Brain microvascular endothelial cell (primary cell): Measurements from ENCODE around the gene BMAL1.

Experiments used
- DNase-seq: peaks from one replicate; pipeline ENCODE4 v3.0.0-alpha.2; 2020
- H3K27ac ChIP-seq: fragments of 250-450 bp; sonication (Bioruptor Pico); 2 replicates; pipeline ENCODE4 v1.5.1; 2020; ENCODE audit warnings: mild to moderate bottlenecking, moderate library complexity
- H3K27me3 ChIP-seq: fragments of 250-450 bp; sonication (Bioruptor Pico); replicated peaks from 2 replicates; pipeline ENCODE4 v1.5.1; 2020; ENCODE audit warnings: mild to moderate bottlenecking
- H3K36me3 ChIP-seq: fragments of 250-450 bp; sonication (Bioruptor Pico); replicated peaks from 2 replicates; pipeline ENCODE4 v1.5.1; 2020; ENCODE audit warnings: mild to moderate bottlenecking
- H3K4me3 ChIP-seq: 2 replicates; pipeline ENCODE4 v1.5.1; 2011; ENCODE audit warnings: low read depth, mild to moderate bottlenecking, control low read depth, low read length, moderate library complexity
- CTCF ChIP-seq: IDR thresholded peaks from 2 replicates; pipeline ENCODE4 v1.5.1; 2011; ENCODE audit warnings: low read depth, mild to moderate bottlenecking, moderate library complexity, low read length, control low read depth, inconsistent platforms; ENCODE audit errors: missing control alignments
- in situ Hi-C: cut with HindIII; loops from 2 replicates; pipeline ENCODE4 v1.10.0; 2017; ENCODE audit warnings: low sequenced_read_pairs, low pct_ligation_motif_present

Gene BMAL1

DNA sequence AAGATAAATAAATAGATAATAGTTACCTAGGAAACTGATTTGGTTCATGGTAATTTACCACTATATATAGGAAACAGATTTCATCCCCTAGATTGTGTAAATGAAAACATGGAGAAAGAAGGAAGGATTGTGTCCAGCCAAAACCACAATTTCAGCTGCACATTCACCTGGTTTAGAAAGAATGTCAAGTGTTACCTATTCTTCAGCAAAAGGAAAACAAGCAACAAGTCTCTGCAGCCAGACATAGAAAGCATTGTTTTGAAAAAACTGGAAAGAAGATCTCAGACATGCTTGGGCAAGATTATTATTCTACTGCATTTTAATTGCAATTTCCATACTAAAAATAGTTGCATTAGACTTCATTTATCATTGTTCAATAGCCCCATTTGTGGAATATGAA, 8.8 kb upstream of the BMAL1 start:
- no peak for DNase-seq
- Histone ChIP-seq H3K36me3 (no peaks in the 10 kb centered on the region), H3K27ac (no peak overlapping the region), H3K27me3 (no peaks in the 10 kb centered on the region), H3K4me3 (no peak overlapping the region)
- TF ChIP-seq CTCF = no peak
- in situ Hi-C loops = no loop called here

DNA sequence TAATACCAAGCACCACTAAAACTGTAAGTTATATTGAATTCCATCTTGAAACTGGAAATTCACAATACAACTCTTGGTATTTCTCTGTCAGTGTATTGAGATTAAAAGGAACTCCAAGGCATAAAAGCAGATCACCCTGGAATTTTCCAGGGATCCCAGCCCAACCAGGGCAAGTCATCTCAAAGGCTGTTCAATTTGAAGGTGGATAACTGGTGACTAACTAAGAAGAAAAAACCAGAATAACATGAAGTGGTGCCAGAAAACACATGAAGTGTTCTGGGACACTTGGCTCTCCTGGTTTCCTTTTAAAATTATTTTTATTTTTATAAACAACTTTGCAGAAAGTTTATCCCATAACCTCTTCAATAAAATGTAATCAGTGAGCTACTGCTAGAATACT, 7.8 kb upstream of the BMAL1 start:
- no peak overlapping the region for H3K27ac ChIP-seq
- in situ Hi-C loops = no loop called here
- peak; percentile 29 for DNase-seq
- H3K4me3 ChIP-seq = no peak overlapping the region
- H3K27me3 ChIP-seq = no peaks in the 10 kb centered on the region
- no peaks in the 10 kb centered on the region for H3K36me3 ChIP-seq
- TF ChIP-seq CTCF = no peak

- H3K36me3 ChIP-seq = no peaks in the 10 kb centered on the region
- in situ Hi-C loops = no loop called here
- H3K4me3 ChIP-seq = no peak overlapping the region
- no peaks in the 10 kb centered on the region for H3K27me3 ChIP-seq
- DNase-seq = no peak
- no peak for TF ChIP-seq CTCF
- no peak overlapping the region for H3K27ac ChIP-seq
These were observed 6.4 kb upstream of the BMAL1 start for GRCh38 chr11:13271060-13271693.

- no peak for DNase-seq
- H3K27me3 ChIP-seq = peaks cover 9% of the 10 kb centered on the region
- peak overlapping the region; percentile 82 for H3K4me3 ChIP-seq
- H3K27ac ChIP-seq = no peak overlapping the region
- H3K36me3 ChIP-seq = no peaks in the 10 kb centered on the region
- no peak for TF ChIP-seq CTCF
- in situ Hi-C loops = no loop called here
These were observed 1.1 kb upstream of the BMAL1 start for GRCh38 chr11:13276454-13276831.

- Histone ChIP-seq H3K36me3 (no peaks in the 10 kb centered on the region), H3K27me3 (peaks cover 9% of the 10 kb centered on the region), H3K27ac (no peak overlapping the region), H3K4me3 (peak overlapping the region; percentile 82)
- in situ Hi-C loops = no loop called here
- DNase-seq = peak; percentile 97
- no peak for TF ChIP-seq CTCF
These were observed 490 bp upstream of the BMAL1 start for GRCh38 chr11:13276832-13277767.
